Loucy (cell line): ENCODE measurements around the gene PLCH1.
"Not testable (repeated sequence)": the region's sequence is repeated elsewhere in the genome, so short reads cannot be mapped to it uniquely, and the experiment has no call there.

ENCODE experiments used
- H2AFZ ChIP-seq: fragments of 200-600 bp; sonication (generic); 2 replicates; pipeline ENCODE4 v1.6.0; 2016; ENCODE audit warnings: antibody characterized with exemption, mild to moderate bottlenecking, low read length, moderate library complexity
- H3F3A ChIP-seq: fragments of 200-600 bp; 2 replicates; pipeline ENCODE4 v1.6.0; 2016; ENCODE audit warnings: antibody characterized with exemption, low read depth, mild to moderate bottlenecking
- H3K27me3 ChIP-seq: fragments of 200-600 bp; sonication (generic); 2 replicates; pipeline ENCODE4 v1.6.1; 2014; ENCODE audit warnings: low read length, mild to moderate bottlenecking; ENCODE audit not compliant: insufficient read depth, poor library complexity, severe bottlenecking
- H3K36me3 ChIP-seq: fragments of 200-600 bp; sonication (generic); 2 replicates; pipeline ENCODE4 v1.6.1; 2016; ENCODE audit warnings: low read length; ENCODE audit not compliant: insufficient read depth
- H3K4me1 ChIP-seq: fragments of 200-600 bp; sonication (generic); 2 replicates; pipeline ENCODE4 v1.5.1; 2014; ENCODE audit warnings: low read length, mild to moderate bottlenecking; ENCODE audit not compliant: insufficient read depth, poor library complexity, severe bottlenecking
- H3K4me2 ChIP-seq: fragments of 200-600 bp; sonication (generic); 2 replicates; pipeline ENCODE4 v1.6.0; 2014; ENCODE audit warnings: antibody characterized with exemption, low read length, low read depth, mild to moderate bottlenecking; ENCODE audit not compliant: poor library complexity, severe bottlenecking
- H3K4me3 ChIP-seq: fragments of 200-600 bp; sonication (generic); 2 replicates; pipeline ENCODE4 v1.5.1; 2014; ENCODE audit warnings: low read length, mild to moderate bottlenecking, mixed read lengths; ENCODE audit not compliant: poor library complexity, severe bottlenecking
- H3K79me2 ChIP-seq: fragments of 200-600 bp; sonication (generic); 2 replicates; pipeline ENCODE4 v1.6.1; 2014; ENCODE audit warnings: low read length; ENCODE audit not compliant: insufficient read depth
- H3K9ac ChIP-seq: fragments of 200-600 bp; sonication (generic); 2 replicates; pipeline ENCODE4 v1.6.0; 2014; ENCODE audit warnings: mild to moderate bottlenecking, low read depth, low read length, moderate library complexity; ENCODE audit not compliant: poor library complexity, severe bottlenecking
- H3K9me2 ChIP-seq: fragments of 200-600 bp; sonication (generic); replicated peaks from 2 replicates; pipeline ENCODE4 v1.6.1; 2016; ENCODE audit warnings: low read depth, low read length, mixed read lengths
- H3K9me3 ChIP-seq: fragments of 200-600 bp; sonication (generic); 2 replicates; pipeline ENCODE4 v1.6.1; 2014; ENCODE audit warnings: mild to moderate bottlenecking, antibody characterized with exemption, low read length, low read depth; ENCODE audit not compliant: insufficient read depth
- H4K20me1 ChIP-seq: fragments of 200-600 bp; sonication (generic); 2 replicates; pipeline ENCODE4 v1.6.0; 2014; ENCODE audit warnings: antibody characterized with exemption, low read length, mild to moderate bottlenecking; ENCODE audit not compliant: insufficient read depth, poor library complexity, severe bottlenecking
- CTCF ChIP-seq: fragments of 200-600 bp; sonication (generic); conservative IDR thresholded peaks from 2 replicates; pipeline ENCODE4 v1.5.1; 2014; ENCODE audit warnings: mild to moderate bottlenecking, antibody characterized with exemption, low read length
- EZH2phosphoT487 ChIP-seq: fragments of 200-600 bp; IDR thresholded peaks from 2 replicates; pipeline ENCODE4 v1.6.1; 2018; ENCODE audit warnings: antibody characterized with exemption, mild to moderate bottlenecking, moderate library complexity, borderline replicate concordance

Gene PLCH1

DNA sequence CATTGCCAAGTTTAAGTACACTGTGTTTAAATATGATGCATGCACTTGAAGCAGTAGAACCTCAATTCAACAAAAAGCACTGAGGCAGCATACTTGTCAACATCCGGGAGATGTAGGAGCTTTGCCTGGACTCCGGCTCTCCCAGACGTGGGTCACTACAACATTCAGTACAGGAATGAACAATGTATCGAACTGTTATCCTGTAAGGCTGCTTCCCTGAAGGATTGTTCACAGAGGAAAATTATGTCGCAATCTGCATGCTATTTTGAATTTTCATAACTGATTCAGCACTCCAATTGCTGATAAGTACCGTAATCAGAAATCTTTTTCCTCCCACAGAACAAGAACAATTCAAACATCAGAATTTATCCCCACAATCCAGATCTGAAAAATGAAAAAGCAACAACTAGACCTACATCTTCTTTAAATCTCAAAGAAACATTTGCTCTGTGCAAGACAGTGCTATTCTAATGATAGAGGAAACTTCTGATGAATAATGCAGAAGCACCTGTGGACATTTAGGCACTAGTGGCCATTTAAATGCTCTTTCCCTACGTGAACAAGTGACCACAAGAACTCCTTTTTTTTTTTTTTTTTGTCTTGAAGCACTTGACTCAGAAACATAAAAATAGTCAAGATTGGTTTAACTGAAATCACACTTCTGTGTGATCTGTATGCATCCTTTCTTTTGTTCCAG, 113.4 kb downstream of the PLCH1 start:
- Histone ChIP-seq H3K79me2 (no peaks in the 10 kb centered on the region), H3F3A (no peaks in the 10 kb centered on the region), H3K9me2 (no peaks in the 10 kb centered on the region), H3K27me3 (no peaks in the 10 kb centered on the region), H2AFZ (no peak overlapping the region), H3K4me2 (no peak overlapping the region), H3K4me1 (no peaks in the 10 kb centered on the region), H4K20me1 (no peaks in the 10 kb centered on the region), H3K4me3 (no peak overlapping the region), H3K36me3 (no peaks in the 10 kb centered on the region), H3K9me3 (no peaks in the 10 kb centered on the region), H3K9ac (no peak overlapping the region)
- TF ChIP-seq CTCF: no peak
- TF ChIP-seq EZH2phosphoT487: no peak

GRCh38 chr3:155629556-155629955, 115.3 kb downstream of the PLCH1 start:
- H3K27me3 ChIP-seq: no peaks in the 10 kb centered on the region
- no peaks in the 10 kb centered on the region for H3K79me2 ChIP-seq
- no peaks in the 10 kb centered on the region for H3K9me3 ChIP-seq
- H3K9me2 ChIP-seq: no peaks in the 10 kb centered on the region
- no peaks in the 10 kb centered on the region for H3K36me3 ChIP-seq
- H4K20me1 ChIP-seq: no peaks in the 10 kb centered on the region
- H3K4me2 ChIP-seq: no peak overlapping the region
- peak overlapping the region; percentile 11; the same call in 1 of the 2 replicates for H2AFZ ChIP-seq
- TF ChIP-seq EZH2phosphoT487 (no peak), CTCF (no peak)
- H3K4me1 ChIP-seq: no peaks in the 10 kb centered on the region
- H3K9ac ChIP-seq: no peak overlapping the region
- H3F3A ChIP-seq: no peaks in the 10 kb centered on the region
- no peak overlapping the region for H3K4me3 ChIP-seq

DNA sequence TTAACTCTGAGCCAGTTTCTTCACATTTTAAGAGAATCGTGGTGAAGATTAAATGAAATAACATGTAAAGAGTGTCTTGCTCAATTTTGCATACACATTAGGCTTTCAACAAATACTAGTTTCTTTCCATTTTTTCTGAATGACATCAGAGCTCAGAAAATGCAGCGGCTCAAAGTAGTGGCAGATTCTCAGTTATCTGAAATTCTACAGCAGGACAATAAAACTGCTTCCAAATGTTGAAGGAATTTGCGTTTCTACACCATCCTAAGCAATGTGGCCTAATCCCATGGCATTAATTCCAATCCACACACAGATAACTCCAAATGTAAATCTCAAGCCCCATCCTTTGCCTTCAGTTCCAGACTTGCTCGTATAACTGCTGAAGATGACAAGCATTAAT, 115.8 kb downstream of the PLCH1 start:
- no peak overlapping the region for H3K4me2 ChIP-seq
- TF ChIP-seq EZH2phosphoT487 (no peak), CTCF (no peak)

GRCh38 chr3:155622647-155623046, 122.2 kb downstream of the PLCH1 start:
- not testable (repeated sequence) for H3K4me3 ChIP-seq, H3K9ac ChIP-seq, H4K20me1 ChIP-seq, H3F3A ChIP-seq, H3K9me3 ChIP-seq, H3K9me2 ChIP-seq, H3K36me3 ChIP-seq, H3K4me2 ChIP-seq, H3K79me2 ChIP-seq, H3K27me3 ChIP-seq, H2AFZ ChIP-seq
- H3K4me1 ChIP-seq: peaks cover 20% of the 10 kb centered on the region

More for the DNA sequence above, 115.8 kb downstream of the PLCH1 start:
- Histone ChIP-seq H3K36me3 (no peaks in the 10 kb centered on the region), H3K79me2 (no peaks in the 10 kb centered on the region), H3K9ac (no peak overlapping the region), H3K27me3 (no peaks in the 10 kb centered on the region), H3K4me3 (no peak overlapping the region), H2AFZ (no peak overlapping the region), H3F3A (no peaks in the 10 kb centered on the region), H4K20me1 (no peaks in the 10 kb centered on the region), H3K9me3 (no peaks in the 10 kb centered on the region), H3K9me2 (no peaks in the 10 kb centered on the region), H3K4me1 (no peaks in the 10 kb centered on the region)

DNA sequence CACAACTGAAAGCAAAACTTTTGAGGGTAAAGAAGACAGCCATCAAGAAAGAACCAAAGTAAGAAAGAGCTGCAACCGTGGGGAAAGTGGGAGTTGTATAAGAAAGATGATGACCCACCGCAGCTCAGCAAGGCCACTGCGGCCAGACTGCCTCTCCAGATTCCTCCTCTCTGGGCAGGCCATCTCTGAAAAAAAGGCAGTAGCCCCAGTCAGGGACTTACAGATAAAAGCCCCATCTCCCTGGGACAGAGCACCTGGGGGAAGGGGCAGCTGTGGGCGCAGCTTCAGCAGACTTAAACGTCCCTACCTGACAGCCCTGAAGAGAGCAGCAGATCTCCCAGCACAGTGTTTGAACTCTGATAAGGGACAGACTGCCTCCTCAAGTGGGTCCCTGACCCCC, 124.3 kb downstream of the PLCH1 start:
- H2AFZ ChIP-seq, H3F3A ChIP-seq, H3K9me3 ChIP-seq, H3K36me3 ChIP-seq, H3K9me2 ChIP-seq, H3K79me2 ChIP-seq, H3K4me3 ChIP-seq, H3K27me3 ChIP-seq, H4K20me1 ChIP-seq, H3K9ac ChIP-seq, H3K4me2 ChIP-seq: not testable (repeated sequence)
- peaks cover 20% of the 10 kb centered on the region for H3K4me1 ChIP-seq
